HEK293 (cell line): ENCODE measurements around the gene ARL11.
A peak's percentile ranks its signal among the peaks of the same experiment; 100 is the strongest.

Source experiments
- BCL6B ChIP-seq: fragments of 450-650 bp; formaldehyde crosslinking; IDR thresholded peaks from 2 replicates; pipeline ENCODE4 v1.5.1; 2017; ENCODE audit warnings: missing biosample characterization, missing genetic modification characterization
- HOXC10 ChIP-seq: sonication (generic); formaldehyde crosslinking; IDR thresholded peaks from 2 replicates; pipeline ENCODE4 v1.8.1; 2023; ENCODE audit warnings: mild to moderate bottlenecking, missing genetic modification reagents
- HOXD13 ChIP-seq: sonication (generic); formaldehyde crosslinking; IDR thresholded peaks from 2 replicates; pipeline ENCODE4 v1.8.0; 2022; ENCODE audit warnings: missing genetic modification reagents, borderline replicate concordance
- INSM2 ChIP-seq: fragments of 450-650 bp; formaldehyde crosslinking; IDR thresholded peaks from 2 replicates; pipeline ENCODE4 v1.5.1; 2016; ENCODE audit warnings: missing biosample characterization, missing genetic modification characterization
- KLF7 ChIP-seq: fragments of 450-650 bp; formaldehyde crosslinking; IDR thresholded peaks from 2 replicates; pipeline ENCODE4 v1.5.1; 2016; ENCODE audit warnings: missing biosample characterization, missing genetic modification characterization, borderline replicate concordance
- MZF1 ChIP-seq: fragments of 450-650 bp; formaldehyde crosslinking; IDR thresholded peaks from 2 replicates; pipeline ENCODE4 v1.5.1; 2017; ENCODE audit warnings: missing biosample characterization, missing genetic modification characterization, borderline replicate concordance
- SETDB1 ChIP-seq: IDR thresholded peaks from one replicate; pipeline ENCODE4 v1.6.1; 2017; ENCODE audit warnings: mild to moderate bottlenecking, low read length, moderate library complexity, mixed read lengths; ENCODE audit not compliant: insufficient read length
- TCF7L2 ChIP-seq: IDR thresholded peaks from 2 replicates; pipeline ENCODE4 v1.6.1; 2011; ENCODE audit warnings: low read depth, mild to moderate bottlenecking, inconsistent platforms, low read length, moderate library complexity, borderline replicate concordance
- WT1 ChIP-seq: fragments of 450-650 bp; formaldehyde crosslinking; IDR thresholded peaks from 2 replicates; pipeline ENCODE4 v1.5.1; 2016; ENCODE audit warnings: missing biosample characterization, missing genetic modification characterization
- ZBTB10 ChIP-seq: fragments of 450-650 bp; formaldehyde crosslinking; IDR thresholded peaks from 2 replicates; pipeline ENCODE4 v1.5.1; 2016; ENCODE audit warnings: missing biosample characterization, missing genetic modification characterization
- ZFP69B ChIP-seq: fragments of 450-650 bp; formaldehyde crosslinking; IDR thresholded peaks from 2 replicates; pipeline ENCODE4 v1.5.1; 2016; ENCODE audit warnings: missing biosample characterization, missing genetic modification characterization
- ZNF132 ChIP-seq: fragments of 450-650 bp; formaldehyde crosslinking; IDR thresholded peaks from 2 replicates; pipeline ENCODE4 v1.5.1; 2017; ENCODE audit warnings: missing biosample characterization, missing genetic modification characterization, borderline replicate concordance
- ZNF133 ChIP-seq: fragments of 450-650 bp; formaldehyde crosslinking; IDR thresholded peaks from 2 replicates; pipeline ENCODE4 v1.5.1; 2016; ENCODE audit warnings: missing biosample characterization, missing genetic modification characterization
- ZNF16 ChIP-seq: fragments of 450-650 bp; formaldehyde crosslinking; IDR thresholded peaks from 2 replicates; pipeline ENCODE4 v1.5.1; 2016; ENCODE audit warnings: low read depth, missing biosample characterization, missing genetic modification characterization
- ZNF223 ChIP-seq: fragments of 450-650 bp; formaldehyde crosslinking; IDR thresholded peaks from 2 replicates; pipeline ENCODE4 v1.5.1; 2016; ENCODE audit warnings: missing biosample characterization, missing genetic modification characterization
- ZNF23 ChIP-seq: fragments of 450-650 bp; formaldehyde crosslinking; IDR thresholded peaks from 2 replicates; pipeline ENCODE4 v1.5.1; 2016; ENCODE audit warnings: missing biosample characterization, missing genetic modification characterization, borderline replicate concordance
- ZNF248 ChIP-seq: fragments of 450-650 bp; formaldehyde crosslinking; IDR thresholded peaks from 2 replicates; pipeline ENCODE4 v1.5.1; 2017; ENCODE audit warnings: missing biosample characterization, missing genetic modification characterization
- ZNF324 ChIP-seq: fragments of 450-650 bp; formaldehyde crosslinking; IDR thresholded peaks from 2 replicates; pipeline ENCODE4 v1.5.1; 2016; ENCODE audit warnings: missing biosample characterization, missing genetic modification characterization
- ZNF341 ChIP-seq: fragments of 450-650 bp; formaldehyde crosslinking; IDR thresholded peaks from 2 replicates; pipeline ENCODE4; 2016; ENCODE audit warnings: low read depth, missing biosample characterization, missing genetic modification characterization
- ZNF362 ChIP-seq: fragments of 450-650 bp; formaldehyde crosslinking; IDR thresholded peaks from 2 replicates; pipeline ENCODE4 v1.5.1; 2016; ENCODE audit warnings: missing biosample characterization, missing genetic modification characterization
- ZNF513 ChIP-seq: fragments of 450-650 bp; IDR thresholded peaks from 2 replicates; pipeline ENCODE4 v1.5.1; 2018; ENCODE audit warnings: missing biosample characterization, missing genetic modification characterization
- ZNF654 ChIP-seq: fragments of 450-650 bp; formaldehyde crosslinking; IDR thresholded peaks from 2 replicates; pipeline ENCODE4 v1.5.1; 2016; ENCODE audit warnings: low read depth, missing biosample characterization, missing genetic modification characterization
- ZNF658 ChIP-seq: fragments of 450-650 bp; formaldehyde crosslinking; IDR thresholded peaks from 2 replicates; pipeline ENCODE4; 2016; ENCODE audit warnings: missing biosample characterization, missing genetic modification characterization
- ZNF701 ChIP-seq: fragments of 450-650 bp; formaldehyde crosslinking; IDR thresholded peaks from 2 replicates; pipeline ENCODE4 v1.5.1; 2016; ENCODE audit warnings: missing biosample characterization, missing genetic modification characterization
- TF ChIP-seq, protein P1 (sequence below): fragments of 450-650 bp; formaldehyde crosslinking; IDR thresholded peaks from 2 replicates; pipeline ENCODE4 v1.5.1; 2016; ENCODE audit warnings: missing biosample characterization, missing genetic modification characterization
- TF ChIP-seq, protein P2 (sequence below): fragments of 450-650 bp; formaldehyde crosslinking; IDR thresholded peaks from 2 replicates; pipeline ENCODE4 v1.5.1; 2016; ENCODE audit warnings: missing biosample characterization, missing genetic modification characterization

ARL11 gene

DNA sequence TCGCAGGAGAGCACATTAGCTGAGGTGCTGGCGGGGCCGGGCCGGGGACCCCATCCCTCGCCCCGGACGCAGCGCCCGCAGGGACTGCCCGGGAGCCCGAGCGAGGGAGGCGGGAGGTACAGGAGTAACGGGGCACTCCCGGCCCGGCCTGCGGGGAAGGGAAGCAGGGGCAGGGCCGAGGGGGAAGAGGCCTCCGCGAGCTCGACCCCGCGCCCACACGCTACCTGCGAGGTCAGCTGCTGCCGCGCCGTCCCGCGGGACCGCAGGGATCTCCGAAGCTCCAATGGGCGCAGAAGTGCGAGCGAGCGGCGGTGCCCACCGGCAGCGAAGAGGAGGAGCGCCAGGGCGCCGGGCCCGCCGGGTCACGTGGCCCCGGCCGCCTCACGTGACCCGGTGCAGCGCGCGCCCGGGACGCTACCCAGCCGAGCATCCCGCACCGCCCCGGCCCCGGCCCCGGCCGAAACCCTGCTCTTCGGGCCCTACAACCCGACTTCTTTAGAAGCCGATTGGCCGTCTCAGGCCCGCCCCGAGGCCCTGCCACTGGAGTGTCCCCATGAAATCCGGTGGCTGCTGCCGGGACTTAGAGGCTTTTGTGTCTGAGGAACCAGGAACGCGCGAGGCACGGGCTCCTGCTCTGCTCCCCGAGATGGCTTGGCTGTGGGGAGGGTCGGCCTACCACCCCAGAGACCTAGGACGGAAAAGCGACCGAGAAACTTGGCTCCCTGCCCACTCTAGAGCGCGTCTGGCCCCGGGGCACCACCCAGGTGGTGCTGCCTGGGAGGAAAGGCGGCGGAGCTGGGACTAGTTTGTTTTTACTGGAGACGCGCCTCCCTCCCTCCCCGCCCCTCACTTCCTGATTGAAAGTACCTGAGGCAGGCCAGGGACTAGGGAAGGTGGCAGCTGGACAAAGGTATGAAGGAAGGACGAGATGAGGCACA, 42.8 kb upstream of the ARL11 start, which contains the start of gene RCBTB1 (continued):
- no peak for TF ChIP-seq ZNF16 (tag by site-specific recombination)
- TF ChIP-seq, protein P1, sequence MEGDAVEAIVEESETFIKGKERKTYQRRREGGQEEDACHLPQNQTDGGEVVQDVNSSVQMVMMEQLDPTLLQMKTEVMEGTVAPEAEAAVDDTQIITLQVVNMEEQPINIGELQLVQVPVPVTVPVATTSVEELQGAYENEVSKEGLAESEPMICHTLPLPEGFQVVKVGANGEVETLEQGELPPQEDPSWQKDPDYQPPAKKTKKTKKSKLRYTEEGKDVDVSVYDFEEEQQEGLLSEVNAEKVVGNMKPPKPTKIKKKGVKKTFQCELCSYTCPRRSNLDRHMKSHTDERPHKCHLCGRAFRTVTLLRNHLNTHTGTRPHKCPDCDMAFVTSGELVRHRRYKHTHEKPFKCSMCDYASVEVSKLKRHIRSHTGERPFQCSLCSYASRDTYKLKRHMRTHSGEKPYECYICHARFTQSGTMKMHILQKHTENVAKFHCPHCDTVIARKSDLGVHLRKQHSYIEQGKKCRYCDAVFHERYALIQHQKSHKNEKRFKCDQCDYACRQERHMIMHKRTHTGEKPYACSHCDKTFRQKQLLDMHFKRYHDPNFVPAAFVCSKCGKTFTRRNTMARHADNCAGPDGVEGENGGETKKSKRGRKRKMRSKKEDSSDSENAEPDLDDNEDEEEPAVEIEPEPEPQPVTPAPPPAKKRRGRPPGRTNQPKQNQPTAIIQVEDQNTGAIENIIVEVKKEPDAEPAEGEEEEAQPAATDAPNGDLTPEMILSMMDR (tag by site-specific recombination) = no peak
- no peak for TF ChIP-seq ZNF223
- TF ChIP-seq ZNF362 (tag by site-specific recombination) = no peak
- no peak for TF ChIP-seq BCL6B (tag by site-specific recombination)
- no peak for TF ChIP-seq ZNF658
- TF ChIP-seq ZNF324 (tag by site-specific recombination) = no peak
- no peak for TF ChIP-seq ZNF654 (tag by site-specific recombination)
- TF ChIP-seq ZFP69B = no peak
- TF ChIP-seq TCF7L2 = no peak
- peak; percentile 32 for TF ChIP-seq WT1 (tag by site-specific recombination)
- TF ChIP-seq, protein P2, sequence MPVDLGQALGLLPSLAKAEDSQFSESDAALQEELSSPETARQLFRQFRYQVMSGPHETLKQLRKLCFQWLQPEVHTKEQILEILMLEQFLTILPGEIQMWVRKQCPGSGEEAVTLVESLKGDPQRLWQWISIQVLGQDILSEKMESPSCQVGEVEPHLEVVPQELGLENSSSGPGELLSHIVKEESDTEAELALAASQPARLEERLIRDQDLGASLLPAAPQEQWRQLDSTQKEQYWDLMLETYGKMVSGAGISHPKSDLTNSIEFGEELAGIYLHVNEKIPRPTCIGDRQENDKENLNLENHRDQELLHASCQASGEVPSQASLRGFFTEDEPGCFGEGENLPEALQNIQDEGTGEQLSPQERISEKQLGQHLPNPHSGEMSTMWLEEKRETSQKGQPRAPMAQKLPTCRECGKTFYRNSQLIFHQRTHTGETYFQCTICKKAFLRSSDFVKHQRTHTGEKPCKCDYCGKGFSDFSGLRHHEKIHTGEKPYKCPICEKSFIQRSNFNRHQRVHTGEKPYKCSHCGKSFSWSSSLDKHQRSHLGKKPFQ = no peak
- TF ChIP-seq KLF7 (tag by site-specific recombination) = no peak
- no peak for TF ChIP-seq MZF1 (tag by site-specific recombination)
- no peak for TF ChIP-seq ZNF701 (tag by site-specific recombination)
- TF ChIP-seq ZNF513 (tag by site-specific recombination) = peak; percentile 34; the same call in 1 of the 2 replicates
- no peak for TF ChIP-seq HOXD13 (CRISPR knock-in tag)
- no peak for TF ChIP-seq SETDB1
- TF ChIP-seq ZNF341 (tag by site-specific recombination) = peak; percentile 71
- no peak for TF ChIP-seq HOXC10 (CRISPR knock-in tag)
- TF ChIP-seq ZNF23 (tag by site-specific recombination) = no peak
- no peak for TF ChIP-seq ZNF133 (tag by site-specific recombination)
- TF ChIP-seq INSM2 (tag by site-specific recombination) = no peak
- TF ChIP-seq ZBTB10 = no peak
- TF ChIP-seq ZNF132 = no peak
- no peak for TF ChIP-seq ZNF248 (tag by site-specific recombination)
